ENCODE measurements around the gene SLITRK1.

SLITRK1 gene

DNA sequence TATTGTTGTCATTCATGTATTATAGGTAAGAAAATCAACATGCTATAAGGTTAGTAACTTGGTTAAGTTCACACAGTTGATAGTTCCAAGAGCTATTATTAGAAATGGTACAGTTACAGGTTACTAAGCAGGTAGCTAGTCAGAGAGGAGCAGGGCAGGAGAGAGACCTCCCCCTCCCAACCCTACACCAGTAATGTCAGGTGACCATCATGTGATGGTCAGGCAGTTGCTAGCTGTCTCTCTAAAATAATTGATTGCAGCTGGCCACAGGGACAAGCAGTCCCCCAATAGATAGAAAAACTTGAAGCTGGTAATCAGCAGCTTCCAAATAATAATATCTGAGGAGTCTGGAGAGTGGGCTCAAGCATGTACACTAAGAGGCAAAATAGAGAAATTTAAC lies 14.6 kb downstream of the SLITRK1 start:
- no peak for DNase-seq (ENCODE audit: low read depth)

- DNase-seq (ENCODE audit: low read depth) = no peak
Observed at GRCh38 chr13:83865161-83866137, 16.8 kb downstream of the SLITRK1 start.

DNA sequence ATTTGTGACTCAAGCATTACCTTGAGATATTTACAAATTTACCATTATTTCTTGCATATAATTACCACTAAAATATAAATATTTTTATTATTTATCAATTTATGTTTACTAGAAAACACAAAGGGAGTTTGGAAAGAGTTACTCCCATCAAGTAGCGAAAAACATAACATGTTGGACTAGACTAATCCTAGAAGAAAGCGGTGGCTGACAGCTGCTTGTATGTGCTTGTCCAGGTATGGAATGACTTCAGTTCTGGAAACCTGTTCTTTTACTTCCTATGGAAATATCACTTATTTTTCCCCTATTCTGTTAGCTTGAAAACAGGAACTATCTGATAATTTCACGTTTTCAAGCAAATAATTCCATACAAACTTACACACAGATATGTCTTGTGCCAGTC lies 28.5 kb downstream of the SLITRK1 start:
- DNase-seq (ENCODE audit: low read depth) = no peak

DNA sequence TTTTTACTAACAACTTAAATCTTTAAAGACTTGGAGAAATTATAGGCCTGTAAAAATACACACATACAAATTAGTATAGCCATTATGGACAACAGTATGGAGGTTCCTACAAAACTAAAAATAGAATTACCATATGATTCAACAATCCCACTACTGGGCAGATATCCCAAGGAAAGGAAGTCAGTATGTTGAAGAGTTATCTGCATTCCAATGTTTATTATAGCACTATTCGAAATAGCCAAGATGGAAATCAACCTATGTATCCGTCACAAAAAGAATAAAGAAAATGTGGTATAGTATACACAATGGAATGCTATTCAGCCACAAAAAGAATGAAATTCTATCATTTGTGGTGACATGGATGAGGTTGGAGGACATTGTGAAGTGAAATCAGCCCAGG lies 37.2 kb downstream of the SLITRK1 start:
- DNase-seq (ENCODE audit: low read depth) = no peak

DNA sequence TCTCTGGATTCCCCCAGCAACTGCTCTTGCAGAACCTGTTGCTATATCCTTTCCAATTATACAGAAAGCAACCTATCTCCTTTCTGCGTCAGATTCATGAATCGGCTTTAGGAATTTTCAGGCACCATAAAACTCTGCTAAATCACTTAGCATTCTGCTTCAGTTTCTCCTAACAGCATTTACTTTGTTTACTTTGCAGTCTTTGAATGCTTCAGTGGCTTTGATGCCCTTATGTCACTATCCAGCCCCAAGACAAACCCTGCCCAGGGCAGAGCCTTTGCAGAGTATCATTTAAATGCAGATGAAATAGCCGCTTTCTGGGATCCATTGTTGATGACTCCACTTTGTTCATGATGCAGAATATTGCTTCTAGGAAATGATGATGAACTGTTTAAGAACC lies 43.1 kb downstream of the SLITRK1 start:
- no peak for DNase-seq (ENCODE audit: low read depth)

DNA sequence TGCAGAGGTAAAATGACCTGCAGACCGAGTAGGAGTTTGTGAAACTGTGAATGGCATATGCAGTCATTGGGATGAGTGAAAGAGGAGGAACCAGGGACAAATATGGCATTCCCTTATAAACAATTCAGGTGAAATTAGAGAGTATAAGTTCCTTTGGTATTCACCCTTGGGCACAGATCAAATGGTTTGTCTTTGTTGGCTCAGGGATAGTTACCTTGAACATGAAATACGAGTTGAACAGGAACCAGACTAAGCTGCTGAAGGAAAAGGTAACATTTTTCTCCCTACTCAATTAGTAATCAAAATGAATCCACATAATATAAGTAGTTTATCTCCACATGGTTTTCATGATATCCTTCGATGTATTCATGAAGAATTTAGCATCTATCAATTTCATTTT lies 50.5 kb downstream of the SLITRK1 start:
- DNase-seq (ENCODE audit: low read depth) = no peak

- DNase-seq (ENCODE audit: low read depth) = no peak
Observed at GRCh38 chr13:83829810-83830209, 52.5 kb downstream of the SLITRK1 start.

DNA sequence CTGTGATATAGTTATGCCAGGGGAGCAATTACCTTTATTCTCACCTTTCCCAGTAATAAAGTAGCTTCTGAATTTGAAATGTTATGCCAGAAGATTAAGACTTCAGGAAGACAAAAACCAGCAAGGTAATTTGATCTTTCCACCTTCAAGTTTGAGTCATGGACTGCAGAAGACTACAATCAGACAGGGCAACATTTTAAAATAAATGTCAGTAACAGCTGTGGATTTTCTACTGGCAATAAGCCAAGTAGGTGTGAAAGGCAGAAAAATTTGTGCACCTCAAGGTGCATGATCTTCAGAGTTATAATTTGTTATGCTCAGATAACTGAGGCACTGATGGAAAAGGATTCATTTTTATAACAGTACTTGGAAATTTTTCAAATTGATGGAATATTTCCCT lies 54.9 kb downstream of the SLITRK1 start:
- no peak for DNase-seq (ENCODE audit: low read depth)

Measured in activated T-cell treated with anti-CD3 and anti-CD28 coated beads for 1 hour (primary cell).